AML-193 (cell line): ENCODE data around the gene POLR1E.
"Not testable (repeated sequence)": the region's sequence is repeated elsewhere in the genome, so short reads cannot be mapped to it uniquely, and the experiment has no call there.

Experiments
- DNase-seq, 2 experiments: peaks; one replicate each; lab custom pipeline; 2025; lab: John Stamatoyannopoulos, UW

Gene POLR1E

DNA sequence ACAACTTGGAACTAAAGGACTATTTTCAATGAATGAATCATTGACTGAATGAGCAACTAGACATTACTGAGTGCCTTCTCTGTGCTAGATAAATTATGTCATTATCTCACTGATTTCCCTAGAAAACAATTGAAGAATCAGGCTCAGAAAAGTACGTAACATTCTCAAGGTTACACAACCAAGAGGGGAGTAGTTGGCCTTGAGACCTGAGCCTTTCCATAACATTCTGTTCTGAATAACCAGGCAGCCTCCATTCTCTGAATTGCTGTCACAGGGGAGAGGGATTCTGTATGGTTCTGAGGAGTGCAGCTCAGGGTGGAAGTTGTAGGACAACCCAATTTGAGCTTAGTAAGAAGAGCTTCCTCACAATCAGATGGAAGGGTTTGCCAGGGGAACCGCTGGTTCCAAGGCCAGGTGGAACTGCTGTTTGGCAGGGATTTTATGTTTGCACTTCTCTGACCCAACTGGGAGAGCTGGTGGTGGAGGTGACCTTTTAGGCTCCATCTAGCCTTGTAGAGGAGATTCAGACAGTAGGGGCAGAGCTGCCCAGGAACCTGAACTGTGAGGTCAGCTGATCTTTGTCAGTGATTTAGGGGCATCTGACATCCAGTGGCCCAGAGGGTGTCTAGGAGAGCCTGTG lies 16.3 kb downstream of the POLR1E start:
- no peak for DNase-seq

- no peak for DNase-seq
These were observed 18.0 kb downstream of the POLR1E start for GRCh38 chr9:37503736-37504135.

DNA sequence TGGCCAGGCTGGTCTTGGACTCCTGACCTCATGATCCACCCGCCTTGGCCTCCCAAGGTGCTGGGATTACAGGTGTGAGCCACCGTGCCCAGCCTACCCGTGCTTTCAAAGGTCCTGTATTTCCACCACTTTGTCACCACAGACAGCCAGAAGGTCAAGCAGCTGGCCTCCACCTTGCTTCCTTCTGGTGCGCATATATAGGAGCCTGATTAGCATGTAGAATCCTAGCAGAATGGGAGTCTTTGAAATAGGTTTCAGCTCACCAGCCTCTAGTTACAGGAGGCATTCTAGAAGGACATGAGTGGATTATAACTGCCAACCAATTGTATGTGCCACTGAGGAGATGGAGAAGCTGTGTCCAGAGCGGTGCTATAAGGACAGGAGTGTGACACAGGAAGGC lies 18.9 kb downstream of the POLR1E start:
- DNase-seq = no peak

GRCh38 chr9:37507566-37508134 lies 21.9 kb downstream of the POLR1E start:
- DNase-seq = no peak

DNA sequence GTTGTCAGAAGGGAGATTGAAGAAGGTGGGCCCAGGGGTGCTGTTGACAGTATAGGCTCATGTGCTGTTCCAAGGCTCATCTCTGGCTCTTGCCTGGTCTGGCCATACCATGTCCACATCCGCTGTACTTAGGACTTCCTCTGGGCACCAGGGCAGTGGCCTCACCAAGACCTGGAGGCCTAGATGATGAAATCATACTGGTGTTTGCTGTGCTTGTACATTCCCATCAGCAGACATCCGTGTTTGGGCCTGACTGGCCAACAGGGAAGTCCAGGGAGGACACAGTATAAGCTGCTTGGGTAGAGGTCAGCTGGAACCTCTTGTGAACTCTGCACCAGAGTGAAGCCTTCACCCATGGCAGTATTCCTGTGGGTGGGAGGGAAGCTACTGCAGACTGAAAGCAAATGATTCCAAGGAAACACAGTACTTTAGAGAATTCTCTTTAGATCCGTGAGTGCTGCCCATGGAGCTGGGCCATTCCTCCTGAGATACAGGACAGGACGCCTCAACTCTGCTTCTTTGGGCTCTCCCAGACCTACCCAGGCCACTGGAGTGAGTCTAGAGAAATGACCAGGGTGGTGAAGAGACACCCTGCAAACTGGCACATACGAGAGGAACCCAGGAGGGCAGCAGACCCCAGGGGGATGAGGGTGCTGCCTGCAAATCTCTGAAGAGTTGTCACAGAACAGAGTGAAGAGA lies 22.5 kb downstream of the POLR1E start:
- DNase-seq = no peak

DNA sequence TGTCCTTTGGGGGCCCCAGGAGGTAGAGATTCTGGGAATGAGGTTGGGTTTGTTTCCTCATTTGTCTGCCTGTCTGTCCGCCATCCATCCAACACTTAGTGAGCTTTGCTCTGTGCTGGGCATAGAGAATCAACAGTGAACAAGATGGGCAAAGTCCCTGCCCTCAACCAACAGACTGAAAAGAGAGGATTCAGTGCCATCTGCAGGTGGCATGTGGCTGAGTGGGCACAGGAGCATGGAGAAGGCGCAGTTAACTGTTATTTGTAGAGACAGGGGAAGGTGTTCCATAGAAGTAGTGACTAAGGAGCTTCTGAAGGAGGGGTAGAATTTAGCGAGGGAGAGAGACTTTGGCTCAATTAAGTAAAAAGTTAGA lies 23.1 kb downstream of the POLR1E start:
- no peak for DNase-seq

- DNase-seq = no peak
These were observed 23.8 kb downstream of the POLR1E start for GRCh38 chr9:37509536-37509935.

DNA sequence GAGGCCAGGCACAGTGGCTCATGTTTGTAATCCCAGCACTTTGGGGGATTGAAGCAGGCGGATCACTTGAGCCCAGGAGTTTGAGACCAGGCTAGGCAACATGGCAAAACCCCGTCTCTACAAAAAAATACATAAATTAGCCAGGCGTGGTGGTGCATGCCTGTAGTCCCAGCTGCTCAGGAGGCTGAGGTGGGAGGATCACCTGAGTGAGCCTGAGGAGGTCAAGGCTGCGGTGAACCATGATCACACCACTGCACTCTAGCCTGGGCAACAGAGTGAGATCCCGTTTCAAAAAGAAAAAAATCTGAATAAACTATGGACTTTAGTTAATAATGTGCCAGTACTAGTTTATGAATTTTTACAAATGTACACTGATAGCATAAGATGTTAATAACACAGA lies 24.3 kb downstream of the POLR1E start:
- not testable (repeated sequence) for DNase-seq

DNA sequence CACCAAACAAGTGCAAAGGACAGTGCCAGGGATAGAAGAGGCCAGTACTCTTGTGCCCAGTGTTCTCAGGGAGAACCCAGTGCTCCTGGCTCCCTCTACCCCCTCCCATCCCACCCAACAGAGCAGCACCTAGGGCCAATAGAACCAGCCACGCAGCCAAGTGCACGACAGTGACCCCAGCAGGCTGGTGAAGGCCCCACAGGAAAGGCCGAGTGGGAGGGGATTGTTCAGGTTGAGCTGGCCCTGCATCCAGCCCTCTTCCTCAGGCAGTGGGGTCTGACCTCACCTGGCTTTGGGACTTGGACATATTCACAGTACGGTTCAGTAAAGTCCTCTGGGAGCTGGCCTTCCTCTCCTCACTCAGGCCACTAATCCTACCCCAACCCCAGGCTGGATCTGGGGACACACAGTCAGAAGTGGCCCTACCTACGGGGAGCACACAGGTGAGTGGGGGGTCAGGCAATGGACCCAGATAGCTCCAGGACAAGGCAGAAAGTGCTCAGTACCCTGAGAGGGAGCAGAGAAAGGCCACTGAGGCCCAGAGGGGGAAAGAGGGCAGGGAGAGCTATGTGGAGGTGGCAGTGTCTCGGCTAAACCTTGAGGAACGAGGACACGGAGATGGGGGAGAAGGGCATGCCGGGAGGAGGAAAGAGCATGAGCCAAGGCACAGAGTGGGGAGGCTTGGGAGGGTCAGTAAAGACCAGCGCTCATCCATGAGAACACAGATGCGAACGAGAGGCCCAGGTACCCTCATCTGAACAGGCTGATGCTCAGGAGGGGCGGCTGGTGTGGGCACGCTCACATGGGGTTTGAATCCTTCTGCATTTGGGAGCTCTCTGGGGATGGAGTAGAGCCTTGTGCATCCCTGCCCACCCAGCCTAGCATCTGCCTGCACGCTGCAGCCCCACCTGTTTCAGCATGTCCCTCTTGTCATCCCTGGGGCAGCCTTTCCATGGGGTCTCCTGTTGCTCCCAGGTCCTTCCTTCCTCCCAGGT lies 25.6 kb downstream of the POLR1E start:
- no peak for DNase-seq

- DNase-seq = no peak
These were observed 26.7 kb downstream of the POLR1E start for GRCh38 chr9:37512437-37512836.

GRCh38 chr9:37514415-37514814 lies 28.7 kb downstream of the POLR1E start:
- not testable (repeated sequence) for DNase-seq

DNA sequence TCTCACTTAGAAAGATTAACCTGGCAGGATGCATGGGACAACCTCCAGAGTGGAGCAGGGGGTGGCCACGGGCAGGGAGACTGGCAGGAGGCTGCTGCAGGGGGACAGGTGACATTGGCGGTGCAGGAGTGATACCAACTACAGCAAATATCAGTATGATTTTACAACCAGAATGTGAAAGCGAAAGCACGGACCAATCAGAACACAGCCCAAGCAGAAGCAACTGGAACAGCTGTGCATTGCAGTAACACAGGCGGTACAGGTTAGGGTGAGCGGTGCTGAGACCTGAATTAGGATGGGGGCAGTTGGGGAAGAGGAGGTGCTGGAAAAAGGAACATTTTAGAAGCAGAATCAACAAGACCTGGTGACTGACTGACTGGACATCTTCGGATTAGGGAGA lies 29.3 kb downstream of the POLR1E start:
- no peak for DNase-seq

- no peak for DNase-seq
These were observed 30.0 kb downstream of the POLR1E start for GRCh38 chr9:37515620-37516258.

GRCh38 chr9:37517923-37518322 lies 32.2 kb downstream of the POLR1E start:
- no peak for DNase-seq

DNA sequence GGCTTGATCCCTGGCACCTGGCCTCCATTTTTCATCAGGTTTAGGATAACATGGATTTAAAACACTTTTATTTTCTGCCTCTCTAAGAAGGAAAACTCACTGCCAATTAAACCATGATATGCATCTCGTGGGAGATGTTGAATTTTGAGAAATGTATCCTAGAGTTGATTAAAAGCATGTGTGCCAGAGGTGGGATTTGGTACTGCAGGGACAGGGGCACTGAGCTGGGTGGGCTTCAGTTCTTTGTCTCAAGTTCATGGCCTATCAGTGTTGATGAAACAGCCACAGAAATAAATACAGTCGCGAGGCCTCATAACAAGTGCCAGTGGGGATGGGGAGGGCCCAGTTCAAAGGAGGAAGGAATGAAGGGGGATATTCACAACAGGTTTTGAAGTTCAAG lies 34.9 kb downstream of the POLR1E start:
- no peak for DNase-seq

DNA sequence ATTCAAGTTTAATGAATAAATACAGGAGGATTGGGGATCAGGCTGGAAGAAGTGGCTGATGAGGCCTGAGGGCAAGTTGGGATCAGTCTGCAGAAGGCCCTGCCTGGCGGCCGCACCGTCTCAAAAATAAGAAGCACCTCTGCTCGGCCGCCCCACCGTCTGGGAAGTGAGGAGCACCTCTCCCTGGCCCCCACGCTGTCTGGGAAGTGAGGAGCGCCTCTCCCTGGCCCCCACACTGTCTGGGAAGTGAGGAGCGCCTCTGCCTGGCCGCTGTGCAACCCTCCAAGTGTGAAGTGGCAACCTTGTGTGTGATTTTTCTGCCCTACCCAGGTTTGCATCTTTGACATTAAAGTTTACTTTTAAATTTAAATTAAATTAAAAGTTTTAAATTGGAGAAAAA lies 35.4 kb downstream of the POLR1E start:
- DNase-seq = no peak

- no peak for DNase-seq
These were observed 37.2 kb downstream of the POLR1E start for GRCh38 chr9:37522971-37523370.

DNA sequence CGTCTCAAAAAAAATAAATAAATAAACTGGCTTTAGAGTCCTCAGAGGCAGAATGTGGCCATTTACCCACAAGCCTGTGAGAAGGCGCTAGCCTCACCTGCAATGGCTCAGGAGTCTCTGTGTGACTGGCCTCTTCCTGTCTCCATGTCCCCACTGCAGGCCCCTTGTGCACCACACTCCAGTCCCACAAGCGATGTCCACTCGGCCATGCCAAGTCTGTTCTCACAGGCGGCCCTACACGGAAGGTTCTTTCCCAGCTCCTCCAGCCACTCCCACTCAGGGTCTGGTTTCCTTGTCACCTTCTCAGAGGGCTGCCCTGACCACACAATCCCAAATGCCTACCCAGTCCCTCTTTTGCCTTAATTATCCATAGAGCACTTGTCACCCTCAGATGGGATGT lies 38.2 kb downstream of the POLR1E start:
- DNase-seq = no peak

DNA sequence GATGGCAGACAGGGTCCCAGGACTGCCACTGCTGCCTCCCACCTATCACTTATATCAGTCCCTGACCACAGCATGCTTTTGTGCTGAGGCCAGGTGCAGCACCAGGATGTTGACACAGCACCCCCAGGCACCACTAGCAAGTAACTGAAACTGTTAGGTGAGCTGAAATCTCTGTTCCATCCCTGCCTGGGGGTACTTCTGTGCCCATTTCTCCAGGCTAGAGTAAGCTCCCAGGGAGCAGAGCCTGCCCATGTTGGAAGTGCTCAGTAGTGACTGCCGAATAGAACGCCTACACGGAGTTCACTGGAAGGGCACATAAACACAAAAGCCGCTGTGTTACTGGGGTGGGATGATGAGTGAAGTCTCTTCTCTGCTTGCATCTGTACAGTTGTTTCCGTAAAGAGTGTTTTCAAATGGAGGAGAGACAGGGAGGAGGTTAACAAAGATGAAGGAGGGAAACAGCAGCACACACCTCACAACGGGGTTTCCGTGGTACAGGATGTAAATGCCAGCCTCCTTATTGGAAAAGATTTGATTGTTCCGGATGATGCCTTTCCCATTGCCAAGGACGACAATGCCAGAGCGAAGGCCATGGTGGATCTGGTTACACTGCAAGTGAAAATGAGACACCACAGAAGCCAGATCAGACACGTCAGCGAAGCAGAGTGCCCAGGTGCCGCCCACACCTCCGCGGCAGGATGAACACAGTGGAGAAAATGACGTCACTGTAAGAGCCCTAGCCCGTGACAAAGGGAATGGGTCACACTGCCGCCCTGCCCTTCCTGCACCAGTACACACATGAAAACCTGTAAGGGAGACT lies 43.1 kb downstream of the POLR1E start:
- no peak for DNase-seq

DNA sequence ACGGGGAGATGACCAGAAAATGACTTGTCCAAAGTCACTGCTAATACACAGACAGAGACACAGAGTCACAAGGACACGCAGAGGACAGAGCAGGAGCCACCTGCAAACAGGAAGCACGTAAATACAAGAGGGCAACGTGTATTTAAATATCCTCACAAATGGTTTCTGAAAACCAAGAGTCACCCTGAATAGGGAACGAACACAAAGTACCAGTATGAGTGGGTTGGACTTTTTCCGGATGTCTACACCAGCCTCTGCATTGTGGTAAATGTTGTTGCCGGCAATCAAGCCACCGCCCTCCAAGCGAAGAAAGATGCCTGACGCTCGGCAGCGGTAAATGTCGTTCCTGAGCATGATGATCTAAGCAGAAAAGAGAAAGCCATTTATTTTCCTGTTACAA lies 46.0 kb downstream of the POLR1E start:
- DNase-seq = no peak

DNA sequence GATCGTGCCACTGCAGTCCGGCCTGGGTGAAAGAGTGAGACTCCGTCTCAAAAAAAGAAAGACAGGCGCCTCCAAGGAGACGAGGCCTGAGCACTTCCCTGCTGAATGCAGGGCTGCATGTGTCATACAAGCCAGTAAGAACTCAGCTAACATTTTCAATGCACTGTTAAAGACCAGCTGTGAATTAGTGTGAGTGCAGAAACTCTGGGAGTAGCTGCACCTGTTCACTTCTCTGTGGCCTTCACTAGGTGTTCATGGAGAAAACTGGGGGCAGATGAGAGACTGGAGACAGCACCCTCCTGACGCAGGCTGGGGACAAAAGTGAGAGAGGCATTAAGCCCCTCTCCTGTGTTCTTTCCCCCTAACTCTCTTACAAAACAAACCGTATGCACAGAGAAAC lies 48.7 kb downstream of the POLR1E start:
- DNase-seq = no peak
